Coronary artery (tissue), 2 donors: ENCODE data around the gene PREX1.

Experiments used
- DNase-seq: peaks from one replicate; pipeline ENCODE4 v3.0.0-alpha.2; 2017; ENCODE audit warnings: low spot score
- H3K27ac ChIP-seq, 2 donors: fragments of 200-600 bp; sonication (generic); one replicate each; pipeline ENCODE4 v1.5.1; 2016 to 2019
- H3K4me3 ChIP-seq: fragments of 200-600 bp; sonication (generic); 2 replicates; pipeline ENCODE4 v1.5.1; 2016; ENCODE audit warnings: mild to moderate bottlenecking, moderate library complexity
- TF ChIP-seq, protein P1 (sequence below): fragments of 200-600 bp; sonication (generic); IDR thresholded peaks from one replicate; pipeline ENCODE4 v1.5.1; 2019; ENCODE audit warnings: antibody characterized with exemption

The PREX1 gene

GRCh38 chr20:48701702-48702101 lies 126.1 kb downstream of the PREX1 start:
- DNase-seq, result no peak
- H3K4me3 ChIP-seq, result no peak overlapping the region
- TF ChIP-seq, protein P1, sequence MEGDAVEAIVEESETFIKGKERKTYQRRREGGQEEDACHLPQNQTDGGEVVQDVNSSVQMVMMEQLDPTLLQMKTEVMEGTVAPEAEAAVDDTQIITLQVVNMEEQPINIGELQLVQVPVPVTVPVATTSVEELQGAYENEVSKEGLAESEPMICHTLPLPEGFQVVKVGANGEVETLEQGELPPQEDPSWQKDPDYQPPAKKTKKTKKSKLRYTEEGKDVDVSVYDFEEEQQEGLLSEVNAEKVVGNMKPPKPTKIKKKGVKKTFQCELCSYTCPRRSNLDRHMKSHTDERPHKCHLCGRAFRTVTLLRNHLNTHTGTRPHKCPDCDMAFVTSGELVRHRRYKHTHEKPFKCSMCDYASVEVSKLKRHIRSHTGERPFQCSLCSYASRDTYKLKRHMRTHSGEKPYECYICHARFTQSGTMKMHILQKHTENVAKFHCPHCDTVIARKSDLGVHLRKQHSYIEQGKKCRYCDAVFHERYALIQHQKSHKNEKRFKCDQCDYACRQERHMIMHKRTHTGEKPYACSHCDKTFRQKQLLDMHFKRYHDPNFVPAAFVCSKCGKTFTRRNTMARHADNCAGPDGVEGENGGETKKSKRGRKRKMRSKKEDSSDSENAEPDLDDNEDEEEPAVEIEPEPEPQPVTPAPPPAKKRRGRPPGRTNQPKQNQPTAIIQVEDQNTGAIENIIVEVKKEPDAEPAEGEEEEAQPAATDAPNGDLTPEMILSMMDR, result no peak

DNA sequence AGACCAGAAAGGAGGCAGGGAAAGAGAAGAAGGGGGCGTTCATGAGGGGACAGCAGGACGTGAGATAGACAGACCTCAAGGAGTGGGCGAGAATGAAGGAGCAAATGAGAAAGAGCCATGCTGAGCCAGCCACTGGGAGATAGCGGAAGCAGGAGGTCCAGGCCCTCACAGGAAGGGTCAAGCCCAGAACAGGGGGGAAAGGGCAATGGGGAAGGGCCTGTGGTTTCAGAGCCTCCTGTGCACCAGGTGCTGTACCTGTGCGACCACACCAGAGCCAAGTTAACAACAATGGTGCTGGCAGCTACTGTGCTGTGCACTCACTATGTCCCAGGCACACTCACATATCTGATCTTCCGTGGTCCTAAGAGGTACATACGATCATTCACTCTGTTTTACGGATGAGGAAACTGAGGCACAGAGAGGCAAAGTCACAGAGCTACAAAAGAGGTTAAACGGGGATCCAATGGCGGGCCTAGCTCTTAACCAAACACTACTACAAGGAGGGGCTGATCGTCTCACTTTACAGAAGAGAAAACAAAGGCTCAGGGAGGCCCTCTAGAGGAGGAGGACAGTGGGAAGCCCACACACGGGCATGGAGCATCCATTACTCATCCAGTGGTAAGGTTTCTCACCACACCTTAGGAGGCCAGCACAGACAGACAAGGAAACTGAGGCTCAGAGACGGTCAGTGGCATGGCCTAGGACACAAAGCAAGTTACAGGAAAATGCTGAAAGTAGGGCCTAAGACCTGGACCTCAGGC lies 129.1 kb downstream of the PREX1 start:
- TF ChIP-seq, protein P1, result no peak
- H3K27ac ChIP-seq, result peak overlapping the region; percentile 91 to 94
- no peak for DNase-seq

More at GRCh38 chr20:48701702-48702101, 126.1 kb downstream of the PREX1 start:
- peak overlapping the region in 1 of 2 donors; percentile 83 for H3K27ac ChIP-seq

GRCh38 chr20:48697845-48698491 lies 129.8 kb downstream of the PREX1 start:
- TF ChIP-seq, protein P1, result no peak
- DNase-seq, result peak; percentile 92
- no peak overlapping the region for H3K4me3 ChIP-seq
- H3K27ac ChIP-seq, result peak overlapping the region; percentile 91 to 94

More for the DNA sequence above, 129.1 kb downstream of the PREX1 start:
- H3K4me3 ChIP-seq, result no peak overlapping the region

GRCh38 chr20:48696671-48697070 lies 131.1 kb downstream of the PREX1 start:
- no peak overlapping the region for H3K27ac ChIP-seq
- H3K4me3 ChIP-seq, result no peak overlapping the region
- TF ChIP-seq, protein P1, result no peak
- DNase-seq, result no peak

- TF ChIP-seq, protein P1, result no peak
- no peak overlapping the region for H3K27ac ChIP-seq
- H3K4me3 ChIP-seq, result no peak overlapping the region
Measured at GRCh38 chr20:48695738-48696137, 132.1 kb downstream of the PREX1 start.

GRCh38 chr20:48695255-48695654 lies 132.5 kb downstream of the PREX1 start:
- no peak overlapping the region for H3K4me3 ChIP-seq
- H3K27ac ChIP-seq, result peak overlapping the region in 1 of 2 donors; percentile 41
- no peak for DNase-seq
- TF ChIP-seq, protein P1, result no peak

More at GRCh38 chr20:48695738-48696137, 132.1 kb downstream of the PREX1 start:
- no peak for DNase-seq
